WTC11 (cell line): ENCODE measurements around the gene METRN. TPM values are rescaled to one million over a fixed set of nuclear protein-coding genes. Genes with fewer than 3 reads are reported as not detected.

Experiments
- ATAC-seq: fragments of 200-7000 bp; cut with Tn5 transposase; 2 replicates; pipeline ENCODE4 v1.10.0; 2021; ENCODE audit warnings: mild to moderate bottlenecking, moderate library complexity
- CTCF ChIA-PET: fragments of 300-600 bp; sonication (Branson Sonifier 250); formaldehyde crosslinking; loops from one replicate; lab custom pipeline; 2021; ENCODE audit warnings: antibody characterized with exemption; lab: Charles Lee
- POLR2A ChIA-PET: fragments of 350-600 bp; sonication (Branson Sonifier 250); formaldehyde crosslinking; loops from one replicate; lab custom pipeline; 2021; ENCODE audit warnings: antibody characterized with exemption; lab: Charles Lee
- DNase-seq: peaks from one replicate; pipeline ENCODE4 v3.0.0; 2021; ENCODE audit warnings: low spot score
- H3K27ac Mint-ChIP-seq: 2 replicates; pipeline ENCODE4 v1.8.0; 2021; ENCODE audit warnings: mixed read lengths
- H3K27me3 Mint-ChIP-seq: 2 replicates; pipeline ENCODE4 v1.8.0; 2021; ENCODE audit warnings: low read depth, mild to moderate bottlenecking, moderate library complexity, mixed read lengths
- H3K36me3 Mint-ChIP-seq: 2 replicates; pipeline ENCODE4 v1.8.0; 2021; ENCODE audit warnings: mixed read lengths
- H3K4me1 Mint-ChIP-seq: 2 replicates; pipeline ENCODE4 v1.8.0; 2022; ENCODE audit warnings: mixed read lengths
- H3K4me3 Mint-ChIP-seq: 2 replicates; pipeline ENCODE4 v1.8.0; 2021; ENCODE audit warnings: mild to moderate bottlenecking, moderate library complexity, mixed read lengths
- H3K9me3 Mint-ChIP-seq: 2 replicates; pipeline ENCODE4 v1.8.0; 2021; ENCODE audit warnings: mixed read lengths
- ARID4B ChIP-seq: sonication (generic); formaldehyde crosslinking; IDR thresholded peaks from 2 replicates; pipeline ENCODE4 v1.8.0; 2023; ENCODE audit warnings: missing genetic modification reagents, mild to moderate bottlenecking, borderline replicate concordance
- GTF2I ChIP-seq: fragments of 250-450 bp; sonication (Bioruptor Pico); conservative IDR thresholded peaks from 2 replicates; pipeline ENCODE4 v1.4.0; 2021; ENCODE audit warnings: mild to moderate bottlenecking
- HMGA2 ChIP-seq: fragments of 250-450 bp; sonication (Bioruptor Pico); IDR thresholded peaks from 2 replicates; pipeline ENCODE4 v1.4.0; 2021; ENCODE audit warnings: mild to moderate bottlenecking, moderate library complexity
- KAT7 ChIP-seq: sonication (generic); formaldehyde crosslinking; IDR thresholded peaks from 2 replicates; pipeline ENCODE4 v1.8.1; 2023; ENCODE audit warnings: missing genetic modification reagents, mild to moderate bottlenecking, borderline replicate concordance
- NFYB ChIP-seq: sonication (generic); formaldehyde crosslinking; conservative IDR thresholded peaks from 2 replicates; pipeline ENCODE4 v1.8.0; 2022; ENCODE audit warnings: low read depth, missing genetic modification reagents
- SP1 ChIP-seq: sonication (generic); formaldehyde crosslinking; conservative IDR thresholded peaks from 2 replicates; pipeline ENCODE4 v1.8.1; 2022; ENCODE audit warnings: missing genetic modification reagents
- ZNF219 ChIP-seq: sonication (generic); formaldehyde crosslinking; IDR thresholded peaks from 2 replicates; pipeline ENCODE4 v1.8.0; 2023; ENCODE audit warnings: missing genetic modification reagents, mild to moderate bottlenecking, borderline replicate concordance
- ZNF396 ChIP-seq: fragments of 250-450 bp; sonication (Bioruptor Pico); IDR thresholded peaks from 2 replicates; pipeline ENCODE4 v1.8.0; 2021; ENCODE audit warnings: mild to moderate bottlenecking, moderate library complexity, borderline replicate concordance
- total RNA-seq: library from RNA; stranded (reverse); gene quantifications from 3 replicates; pipeline ENCODE4 v1.2.3, GENCODE V29; 2021
- TF ChIP-seq, protein P1 (sequence below): sonication (generic); formaldehyde crosslinking; IDR thresholded peaks from 2 replicates; pipeline ENCODE4 v1.8.1; 2023; ENCODE audit warnings: mild to moderate bottlenecking, moderate library complexity, missing genetic modification reagents

METRN gene
- total RNA-seq, 1 experiment from 2014 or later: 30.9 TPM

DNA sequence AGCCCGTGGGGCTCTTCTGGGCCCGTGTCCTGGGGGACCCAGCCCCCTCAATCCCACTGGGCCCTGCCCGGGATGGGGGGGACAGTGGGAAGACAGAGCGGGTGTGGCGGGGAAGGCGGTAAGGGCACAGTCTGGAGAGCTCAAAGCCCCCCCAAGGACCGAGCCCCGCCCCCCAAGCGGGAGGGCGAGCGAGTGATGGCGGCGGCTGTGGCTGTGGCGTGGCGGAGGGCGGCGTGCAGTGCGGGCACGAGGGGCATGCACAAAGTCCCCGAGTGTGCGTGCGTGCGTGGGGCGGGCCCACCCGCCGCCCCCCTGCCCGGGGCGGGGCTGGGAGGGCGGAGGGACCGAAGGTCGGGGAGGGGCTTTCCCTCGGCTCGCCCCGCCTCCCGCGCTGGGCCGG is 21.2 kb upstream of the METRN start:
- ChIA-PET CTCF (interaction anchor here (1.0 to 2.5 kb wide), 5 partner anchors 13 to 107 kb away, joined by 4 to 8 read pairs (median 6); partner anchors contain the start of genes GNG13 and RHOT2), POLR2A (interaction anchor here (1.1 to 1.5 kb wide), 2 partner anchors 11 to 26 kb away, joined by 4 read pairs; no protein-coding TSS in a partner anchor)
- H3K9me3 Mint-ChIP-seq: no peaks in the 10 kb centered on the region
- H3K27me3 Mint-ChIP-seq: peaks cover 64% of the 10 kb centered on the region
- DNase-seq: no peak
- peak; percentile 78 for TF ChIP-seq SP1 (CRISPR knock-in tag)
- TF ChIP-seq KAT7 (CRISPR knock-in tag): no peak
- H3K27ac Mint-ChIP-seq: no peak overlapping the region
- peaks cover 8% of the 10 kb centered on the region for H3K4me1 Mint-ChIP-seq
- H3K4me3 Mint-ChIP-seq: peak overlapping the region; percentile 66
- no peaks in the 10 kb centered on the region for H3K36me3 Mint-ChIP-seq
- no peak for ATAC-seq

- H3K27me3 Mint-ChIP-seq: peaks cover 69% of the 10 kb centered on the region
- H3K27ac Mint-ChIP-seq: no peak overlapping the region
- H3K4me3 Mint-ChIP-seq: peak overlapping the region; percentile 71
- peak; percentile 11 for ATAC-seq
- POLR2A ChIA-PET: interaction anchor here (0.6 to 1.5 kb wide), 3 partner anchors 11 to 27 kb away, joined by 3 to 4 read pairs (median 4); partner anchors contain the start of gene ANTKMT
- H3K9me3 Mint-ChIP-seq: no peaks in the 10 kb centered on the region
- TF ChIP-seq, protein P1, sequence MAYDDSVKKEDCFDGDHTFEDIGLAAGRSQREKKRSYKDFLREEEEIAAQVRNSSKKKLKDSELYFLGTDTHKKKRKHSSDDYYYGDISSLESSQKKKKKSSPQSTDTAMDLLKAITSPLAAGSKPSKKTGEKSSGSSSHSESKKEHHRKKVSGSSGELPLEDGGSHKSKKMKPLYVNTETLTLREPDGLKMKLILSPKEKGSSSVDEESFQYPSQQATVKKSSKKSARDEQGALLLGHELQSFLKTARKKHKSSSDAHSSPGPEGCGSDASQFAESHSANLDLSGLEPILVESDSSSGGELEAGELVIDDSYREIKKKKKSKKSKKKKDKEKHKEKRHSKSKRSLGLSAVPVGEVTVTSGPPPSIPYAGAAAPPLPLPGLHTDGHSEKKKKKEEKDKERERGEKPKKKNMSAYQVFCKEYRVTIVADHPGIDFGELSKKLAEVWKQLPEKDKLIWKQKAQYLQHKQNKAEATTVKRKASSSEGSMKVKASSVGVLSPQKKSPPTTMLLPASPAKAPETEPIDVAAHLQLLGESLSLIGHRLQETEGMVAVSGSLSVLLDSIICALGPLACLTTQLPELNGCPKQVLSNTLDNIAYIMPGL (CRISPR knock-in tag): peak; percentile 20; the same call in 1 of the 2 replicates
- TF ChIP-seq HMGA2 (CRISPR knock-in tag): no peak
- TF ChIP-seq ARID4B (CRISPR knock-in tag): no peak
- no peak for TF ChIP-seq ZNF396 (CRISPR knock-in tag)
- H3K4me1 Mint-ChIP-seq: peaks cover 7% of the 10 kb centered on the region
- DNase-seq: peak; percentile 61
- CTCF ChIA-PET: interaction anchor here (1.0 to 2.5 kb wide), 7 partner anchors 8 to 107 kb away, joined by 3 to 12 read pairs (median 5); partner anchors contain the start of genes CIAO3, GNG13 and RHOT2
- H3K36me3 Mint-ChIP-seq: no peaks in the 10 kb centered on the region
Observed at GRCh38 chr16:694187-694862, 20.6 kb upstream of the METRN start.

DNA sequence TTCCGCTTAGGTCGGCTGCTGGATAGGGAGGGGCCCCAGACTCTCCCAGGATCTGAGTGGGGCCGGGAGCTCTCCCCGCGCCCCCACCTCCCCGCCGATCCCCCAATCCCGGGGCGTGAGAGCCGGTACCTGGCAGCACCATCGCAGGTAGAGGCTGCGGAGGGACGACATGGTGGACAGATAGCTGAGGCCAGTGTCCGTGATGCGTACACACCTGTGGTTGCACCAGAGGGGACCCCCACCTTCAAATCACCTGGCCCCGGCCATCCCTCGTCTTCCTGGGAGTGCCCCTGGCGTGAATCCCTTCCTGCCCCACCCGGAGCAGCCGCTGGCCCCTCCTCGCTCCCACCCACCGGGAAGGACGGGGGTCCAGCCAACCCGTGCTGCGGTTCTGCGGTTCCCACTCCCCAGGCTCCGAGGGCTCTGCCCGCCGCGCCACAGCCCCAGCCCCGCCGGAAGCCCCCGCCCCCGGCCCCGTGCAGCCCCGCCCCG is 20.0 kb upstream of the METRN start:
- Mint-ChIP-seq H3K27me3 (peaks cover 75% of the 10 kb centered on the region), H3K4me1 (peaks cover 4% of the 10 kb centered on the region; the same call in 1 of the 2 replicates), H3K9me3 (no peaks in the 10 kb centered on the region), H3K36me3 (no peaks in the 10 kb centered on the region), H3K27ac (no peak overlapping the region), H3K4me3 (peak overlapping the region; percentile 71)
- TF ChIP-seq ZNF219 (CRISPR knock-in tag): no peak
- no peak for TF ChIP-seq NFYB
- TF ChIP-seq GTF2I (CRISPR knock-in tag): no peak
- POLR2A ChIA-PET: interaction anchor here (1.0 to 2.0 kb wide), 5 partner anchors 10 to 93 kb away, joined by 3 to 6 read pairs (median 3); partner anchors contain the start of genes CHTF18, JMJD8 and RPUSD1
- CTCF ChIA-PET: interaction anchor here (1.0 to 2.5 kb wide), 17 partner anchors 8 to 207 kb away, joined by 3 to 12 read pairs (median 5); partner anchors contain the start of genes CHTF18, CIAO3, JMJD8 and METRN
- no peak for DNase-seq
- peak; percentile 41 for ATAC-seq
